ENCODE measurements around the gene UVRAG. TPM values are rescaled to one million over a fixed set of nuclear protein-coding genes. Genes with fewer than 3 reads are reported as not detected.

Gene UVRAG
- total RNA-seq, 1 donor from 2014 or later: 27.6 TPM

DNA sequence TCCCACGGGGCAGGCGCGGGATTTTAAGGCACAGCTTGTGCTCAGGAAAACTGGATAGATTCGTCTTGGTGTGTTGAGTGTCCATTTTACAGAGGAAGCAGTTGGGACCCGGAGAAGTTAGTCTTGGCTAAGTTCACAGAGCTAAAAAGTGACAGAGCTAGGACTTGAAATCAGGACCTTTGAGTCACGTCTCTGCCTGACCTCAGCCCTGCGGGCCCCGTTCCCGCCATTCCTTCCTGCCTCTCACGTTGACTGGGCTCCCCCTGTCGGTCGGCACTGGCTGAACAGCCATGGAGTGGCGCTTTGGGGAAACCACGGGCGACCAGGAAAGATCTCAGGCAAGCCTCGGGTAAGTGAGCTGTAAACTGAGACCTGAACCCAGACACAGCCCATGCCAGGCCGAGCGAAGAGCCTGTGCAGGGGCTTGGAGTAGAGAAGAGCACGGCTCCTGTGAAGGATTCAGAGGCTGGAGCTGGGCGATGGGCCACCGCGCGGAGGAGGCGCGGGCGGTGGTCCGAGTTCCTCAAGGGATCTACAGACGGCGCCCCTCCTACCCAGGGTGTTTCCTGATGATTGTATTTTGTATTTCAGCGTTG, 337.2 kb downstream of the UVRAG start:
- no peaks in the 10 kb centered on the region for H3K36me3 Mint-ChIP-seq
- peak; percentile 89 for TF ChIP-seq CTCF (IDR thresholded peaks at IDR 0.05; ENCODE audit: unreplicated experiment)
- peaks cover 49% of the 10 kb centered on the region for H3K4me1 Mint-ChIP-seq
- H3K27ac Mint-ChIP-seq: no peak overlapping the region
- H3K4me3 Mint-ChIP-seq: peak overlapping the region; percentile 68
- peaks cover 2% of the 10 kb centered on the region for H3K27me3 Mint-ChIP-seq (ENCODE audit: low read depth)
- peak; percentile 54 to 85 for DNase-seq (ENCODE audit: low spot score in 2 of 2, unreplicated experiment in 2 of 2)
- H3K9me3 Mint-ChIP-seq: no peaks in the 10 kb centered on the region

DNA sequence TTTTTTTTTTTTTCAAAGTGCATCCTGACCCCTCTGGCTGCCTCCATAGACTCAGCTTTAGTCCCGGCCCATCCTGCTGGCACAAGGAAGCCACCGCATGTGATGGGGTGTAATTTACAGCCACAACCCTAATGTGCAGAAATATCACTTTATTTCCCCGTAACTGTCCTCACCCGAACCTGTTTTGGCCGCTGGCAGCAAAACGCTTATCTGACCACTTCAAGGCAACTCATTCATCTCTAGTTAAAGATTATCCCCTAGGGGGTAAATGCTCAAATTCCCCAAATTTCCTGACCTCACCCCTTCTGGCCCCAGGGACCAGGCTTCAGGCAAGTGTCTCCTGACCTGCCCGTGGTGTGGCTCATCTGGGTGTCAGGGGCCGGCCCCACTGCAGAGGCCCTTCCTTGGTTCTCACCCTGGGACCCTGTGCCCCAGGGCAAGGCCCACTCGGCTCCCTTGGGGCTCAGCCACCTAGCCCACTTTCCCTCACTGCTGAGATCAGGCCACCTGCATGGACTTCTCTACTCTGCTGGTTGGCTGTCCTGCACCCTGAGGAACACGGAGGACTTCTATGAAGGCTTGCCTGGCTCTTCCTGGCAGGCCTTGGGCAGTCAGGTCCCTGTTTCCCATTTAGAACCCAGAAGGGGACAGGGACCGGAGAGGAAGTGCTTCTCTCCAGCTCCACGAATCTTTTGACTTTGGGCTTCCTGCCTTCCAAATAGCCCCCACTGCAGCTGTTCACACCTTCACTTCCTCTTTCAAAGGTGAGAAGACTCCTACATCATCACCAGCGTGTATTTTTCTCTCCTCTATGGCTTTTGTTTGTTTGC, 337.9 kb downstream of the UVRAG start:
- H3K9me3 Mint-ChIP-seq: no peaks in the 10 kb centered on the region
- no peak for DNase-seq (ENCODE audit: low spot score in 2 of 2, unreplicated experiment in 2 of 2)
- H3K27me3 Mint-ChIP-seq (ENCODE audit: low read depth): peaks cover 3% of the 10 kb centered on the region
- no peak for TF ChIP-seq CTCF (IDR thresholded peaks at IDR 0.05; ENCODE audit: unreplicated experiment)
- H3K36me3 Mint-ChIP-seq: no peaks in the 10 kb centered on the region
- H3K4me3 Mint-ChIP-seq: peak overlapping the region; percentile 68
- peaks cover 56% of the 10 kb centered on the region for H3K4me1 Mint-ChIP-seq
- peak overlapping the region; percentile 47 for H3K27ac Mint-ChIP-seq

DNA sequence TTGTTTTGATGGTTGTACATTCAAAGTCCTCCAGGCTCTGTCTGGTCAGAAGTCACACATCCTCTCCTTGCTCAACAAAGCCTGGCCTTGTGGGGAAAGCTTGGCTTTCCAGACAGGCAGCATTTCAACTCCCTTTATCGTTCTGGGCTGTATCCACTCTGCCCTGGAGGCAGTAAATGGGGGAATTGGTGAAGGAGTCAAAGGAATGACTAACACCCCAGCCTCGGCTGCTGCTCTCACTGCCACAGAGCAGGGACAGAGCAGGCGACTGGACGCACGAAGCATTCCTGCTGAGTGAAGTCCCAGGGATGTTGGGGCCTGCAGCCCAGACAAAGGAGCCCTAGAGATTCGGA, 338.5 kb downstream of the UVRAG start:
- no peak for TF ChIP-seq CTCF (IDR thresholded peaks at IDR 0.05; ENCODE audit: unreplicated experiment)
- peak overlapping the region; percentile 47 for H3K27ac Mint-ChIP-seq
- H3K36me3 Mint-ChIP-seq: no peaks in the 10 kb centered on the region
- H3K4me3 Mint-ChIP-seq: peak overlapping the region; percentile 22
- H3K4me1 Mint-ChIP-seq: peaks cover 57% of the 10 kb centered on the region
- H3K27me3 Mint-ChIP-seq (ENCODE audit: low read depth): peaks cover 3% of the 10 kb centered on the region
- no peak for DNase-seq (ENCODE audit: low spot score in 2 of 2, unreplicated experiment in 2 of 2)
- no peaks in the 10 kb centered on the region for H3K9me3 Mint-ChIP-seq

DNA sequence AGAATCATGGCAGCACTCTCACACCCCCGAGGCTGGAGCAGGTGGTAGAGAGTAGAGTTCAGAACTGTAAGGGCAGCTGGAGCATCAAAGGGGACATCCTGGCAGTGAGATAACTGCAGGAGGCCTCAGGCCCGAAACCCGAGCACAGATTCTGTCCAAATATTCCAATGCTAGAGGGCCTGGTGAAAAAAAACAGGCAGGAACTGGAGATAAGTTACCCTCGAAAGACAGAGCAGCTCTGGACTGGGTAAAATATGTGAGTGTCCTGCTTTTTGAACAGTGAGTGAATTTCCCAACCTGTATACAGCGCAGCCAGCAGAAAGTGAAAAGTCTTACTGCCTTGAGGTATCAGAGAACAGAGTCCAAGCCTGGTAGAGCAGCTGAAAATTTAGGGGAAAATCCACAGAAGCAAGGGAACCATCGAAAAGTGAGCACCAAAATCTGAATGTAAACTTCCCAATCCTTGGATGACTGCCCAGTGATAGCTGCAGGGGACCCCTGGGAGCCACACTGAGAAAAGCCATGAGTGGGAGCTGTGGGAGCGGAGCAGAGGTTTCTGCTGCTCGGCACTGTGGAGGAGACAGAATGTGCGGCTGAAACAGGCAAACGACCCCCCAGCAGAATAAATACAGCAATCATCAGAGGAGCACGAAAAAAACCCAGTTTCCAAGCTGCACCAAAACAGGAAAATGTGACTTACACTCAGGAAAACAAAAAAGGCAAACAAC, 340.7 kb downstream of the UVRAG start:
- Mint-ChIP-seq H3K36me3 (no peaks in the 10 kb centered on the region), H3K27me3 (ENCODE audit: low read depth) (peaks cover 3% of the 10 kb centered on the region), H3K27ac (peak overlapping the region; percentile 43), H3K9me3 (no peaks in the 10 kb centered on the region), H3K4me3 (no peak overlapping the region), H3K4me1 (peaks cover 59% of the 10 kb centered on the region)
- no peak for TF ChIP-seq CTCF (IDR thresholded peaks at IDR 0.05; ENCODE audit: unreplicated experiment)
- no peak for DNase-seq (ENCODE audit: low spot score in 2 of 2, unreplicated experiment in 2 of 2)

DNA sequence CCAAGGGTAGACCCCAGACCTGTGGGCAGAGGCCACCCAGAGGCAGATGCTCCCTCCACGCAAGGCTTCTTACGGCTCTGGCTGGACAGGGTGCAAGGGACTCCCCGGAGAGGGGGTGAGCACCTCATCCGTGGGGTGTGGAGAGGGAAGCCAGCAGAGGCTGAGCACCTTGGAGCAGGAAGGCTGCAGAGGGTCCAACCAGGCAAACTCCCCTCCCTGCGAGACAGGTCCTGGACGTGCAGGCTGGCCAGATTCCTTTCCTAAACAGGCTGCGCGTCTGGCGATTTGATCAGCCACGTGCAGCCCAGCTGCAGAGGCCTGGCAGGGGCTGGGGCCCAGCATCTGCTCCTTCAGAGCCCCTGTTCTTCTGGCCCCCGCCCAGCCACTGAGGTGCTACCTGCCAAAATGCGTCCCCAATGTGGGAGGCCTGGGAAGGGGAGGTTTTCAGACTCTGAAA, 342.0 kb downstream of the UVRAG start:
- Mint-ChIP-seq H3K27ac (no peak overlapping the region), H3K4me1 (peaks cover 66% of the 10 kb centered on the region), H3K27me3 (ENCODE audit: low read depth) (peaks cover 3% of the 10 kb centered on the region), H3K36me3 (no peaks in the 10 kb centered on the region), H3K9me3 (no peaks in the 10 kb centered on the region), H3K4me3 (no peak overlapping the region)
- DNase-seq (ENCODE audit: low spot score in 2 of 2, unreplicated experiment in 2 of 2): no peak
- no peak for TF ChIP-seq CTCF (IDR thresholded peaks at IDR 0.05; ENCODE audit: unreplicated experiment)

Data from mesothelial cell of epicardium (in vitro differentiated cells).